Measurements from ENCODE around the gene SAMD1.

Gene SAMD1

DNA sequence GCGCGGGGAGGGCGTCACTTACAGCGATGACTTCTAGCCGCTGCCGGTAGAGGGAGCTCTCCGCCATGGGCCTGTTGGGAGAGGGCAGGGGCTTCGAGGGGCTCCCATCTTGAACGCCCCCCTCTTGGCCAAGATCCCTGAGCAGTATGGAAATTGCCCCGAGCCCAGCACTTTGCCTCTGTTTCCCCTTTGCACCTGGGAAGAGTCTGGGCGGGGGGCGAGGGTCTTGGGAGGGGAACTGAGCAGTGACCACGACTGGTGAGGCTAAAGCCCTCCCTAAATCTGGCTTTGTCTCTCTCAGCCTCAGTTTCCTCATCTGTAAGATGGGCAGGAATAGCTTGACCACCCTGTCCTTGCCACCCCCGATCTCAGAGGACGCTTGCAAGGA, 31.5 kb downstream of the SAMD1 start:
- Histone ChIP-seq H3K27ac (no peak overlapping the region), H3K27me3 (ENCODE audit: insufficient read depth, low read depth, severe bottlenecking) (no peaks in the 10 kb centered on the region), H3K4me3 (ENCODE audit: low read depth, low read length) (no peak overlapping the region), H3K36me3 (no peaks in the 10 kb centered on the region), H3K9me3 (ENCODE audit: severe bottlenecking) (no peaks in the 10 kb centered on the region)
- TF ChIP-seq, protein P1, sequence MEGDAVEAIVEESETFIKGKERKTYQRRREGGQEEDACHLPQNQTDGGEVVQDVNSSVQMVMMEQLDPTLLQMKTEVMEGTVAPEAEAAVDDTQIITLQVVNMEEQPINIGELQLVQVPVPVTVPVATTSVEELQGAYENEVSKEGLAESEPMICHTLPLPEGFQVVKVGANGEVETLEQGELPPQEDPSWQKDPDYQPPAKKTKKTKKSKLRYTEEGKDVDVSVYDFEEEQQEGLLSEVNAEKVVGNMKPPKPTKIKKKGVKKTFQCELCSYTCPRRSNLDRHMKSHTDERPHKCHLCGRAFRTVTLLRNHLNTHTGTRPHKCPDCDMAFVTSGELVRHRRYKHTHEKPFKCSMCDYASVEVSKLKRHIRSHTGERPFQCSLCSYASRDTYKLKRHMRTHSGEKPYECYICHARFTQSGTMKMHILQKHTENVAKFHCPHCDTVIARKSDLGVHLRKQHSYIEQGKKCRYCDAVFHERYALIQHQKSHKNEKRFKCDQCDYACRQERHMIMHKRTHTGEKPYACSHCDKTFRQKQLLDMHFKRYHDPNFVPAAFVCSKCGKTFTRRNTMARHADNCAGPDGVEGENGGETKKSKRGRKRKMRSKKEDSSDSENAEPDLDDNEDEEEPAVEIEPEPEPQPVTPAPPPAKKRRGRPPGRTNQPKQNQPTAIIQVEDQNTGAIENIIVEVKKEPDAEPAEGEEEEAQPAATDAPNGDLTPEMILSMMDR (IDR thresholded peaks at IDR 0.05; ENCODE audit: low read depth, low read length): peak; percentile 84
- DNase-seq: peak; percentile 39

DNA sequence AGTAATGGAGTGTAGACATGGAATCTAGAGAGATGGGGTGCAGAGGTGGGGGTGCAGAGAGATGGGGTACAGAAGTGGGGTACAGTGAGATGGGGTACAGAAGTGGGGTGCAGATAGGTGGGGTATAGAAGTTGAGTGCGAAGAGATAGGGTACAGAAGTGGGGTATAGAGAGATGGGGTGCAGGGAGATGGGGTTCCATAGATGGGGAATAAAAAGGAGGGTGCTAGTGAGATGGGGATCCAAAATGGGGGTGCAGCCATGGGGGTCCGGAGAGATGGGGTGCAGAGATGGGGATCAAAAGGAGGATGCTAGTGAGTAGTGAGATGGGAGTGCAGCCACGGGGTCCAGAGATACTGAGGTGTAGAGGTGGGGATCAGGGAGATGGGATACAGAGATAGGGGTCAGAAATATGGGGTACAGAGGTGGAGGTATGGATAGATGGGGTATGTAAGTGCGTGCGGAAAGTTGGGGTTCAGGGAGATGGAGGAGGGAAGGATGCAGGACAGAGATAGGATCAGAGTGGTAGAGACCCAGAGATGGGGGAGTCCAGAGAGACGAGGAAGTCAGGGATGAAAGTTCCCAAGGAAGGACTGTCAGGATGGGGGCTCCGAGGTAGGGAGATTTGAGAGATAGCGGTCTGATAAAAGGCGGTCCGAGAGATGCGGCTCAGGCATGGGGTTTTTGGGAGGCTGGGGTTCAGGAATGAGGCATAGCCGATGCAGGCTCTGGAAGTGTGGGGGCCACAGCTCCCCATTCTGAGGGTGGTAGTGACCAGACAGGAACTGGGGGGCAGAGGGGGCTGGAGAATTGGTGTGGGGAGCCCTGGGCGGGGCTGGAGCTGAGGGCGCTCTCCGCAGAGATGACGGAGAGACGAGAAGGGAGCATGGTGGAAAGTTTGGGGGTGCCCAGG, 32.1 kb downstream of the SAMD1 start:
- H3K36me3 ChIP-seq: no peaks in the 10 kb centered on the region
- H3K27me3 ChIP-seq (ENCODE audit: insufficient read depth, low read depth, severe bottlenecking): no peaks in the 10 kb centered on the region
- H3K9me3 ChIP-seq (ENCODE audit: severe bottlenecking): no peaks in the 10 kb centered on the region
- TF ChIP-seq, protein P1 (IDR thresholded peaks at IDR 0.05; ENCODE audit: low read depth, low read length): no peak
- no peak for DNase-seq
- peak overlapping the region; percentile 48 for H3K4me3 ChIP-seq (ENCODE audit: low read depth, low read length)
- H3K27ac ChIP-seq: no peak overlapping the region

DNA sequence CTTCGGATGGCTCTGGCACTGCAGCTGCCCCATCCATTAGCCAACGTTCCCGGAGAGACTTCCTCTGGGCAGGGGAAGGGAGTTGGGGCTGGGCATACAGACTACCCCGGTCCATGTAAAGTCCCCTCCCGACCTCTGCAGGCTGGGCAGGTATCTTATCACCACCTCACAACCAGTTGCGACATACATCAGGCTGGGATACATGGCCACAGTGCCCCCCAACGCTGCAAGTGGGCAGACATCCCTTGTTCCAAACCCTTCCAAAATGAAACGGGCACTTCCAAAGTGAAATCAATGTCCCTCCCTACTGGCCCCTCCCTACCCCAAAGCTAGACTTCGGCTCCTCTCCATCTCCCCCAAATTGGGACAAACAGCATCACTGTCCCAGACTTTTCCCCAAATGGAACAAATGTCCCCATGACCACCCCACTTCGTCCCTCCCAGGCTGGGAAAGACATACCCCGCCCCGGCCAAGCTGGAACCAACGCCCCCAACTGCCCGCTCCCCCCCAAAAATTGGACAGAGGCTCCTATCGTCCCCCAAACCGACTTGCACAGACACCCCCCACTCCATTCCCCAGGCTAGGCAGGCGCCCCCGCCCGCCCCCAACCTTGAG, 33.7 kb downstream of the SAMD1 start:
- Histone ChIP-seq H3K9me3 (ENCODE audit: severe bottlenecking) (no peaks in the 10 kb centered on the region), H3K27me3 (ENCODE audit: insufficient read depth, low read depth, severe bottlenecking) (no peaks in the 10 kb centered on the region), H3K27ac (no peak overlapping the region), H3K4me3 (ENCODE audit: low read depth, low read length) (peak overlapping the region; percentile 31), H3K36me3 (no peaks in the 10 kb centered on the region)
- DNase-seq: no peak
- TF ChIP-seq, protein P1 (IDR thresholded peaks at IDR 0.05; ENCODE audit: low read depth, low read length): no peak

DNA sequence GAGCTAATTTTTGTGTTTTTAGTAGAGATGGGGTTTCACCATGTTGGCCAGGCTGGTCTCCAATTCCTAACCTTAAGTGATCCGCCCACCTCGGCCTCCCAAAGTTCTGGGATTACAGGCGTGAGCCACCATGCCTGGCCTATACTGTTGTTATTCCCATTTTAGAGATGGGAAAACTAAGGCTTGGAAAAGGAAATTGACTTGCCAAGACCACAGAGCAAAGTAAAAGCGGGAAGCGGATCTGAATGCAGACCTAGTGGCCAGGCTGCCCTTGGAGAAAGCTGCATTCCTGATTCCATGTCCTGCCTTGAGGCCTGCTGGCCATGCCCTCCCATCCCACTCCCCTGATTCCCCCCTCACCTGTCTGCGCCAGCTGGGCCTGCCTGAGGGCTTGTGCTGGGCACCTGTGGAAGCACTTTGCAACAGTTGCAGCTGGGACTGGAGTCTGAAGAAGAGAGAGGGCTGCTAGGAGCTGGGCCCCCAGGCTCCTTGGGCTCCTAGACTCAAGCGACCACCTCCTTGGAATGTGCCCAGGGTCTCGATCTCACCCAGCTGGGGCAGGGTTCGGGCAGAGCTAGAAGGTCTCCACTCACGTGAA, 34.4 kb downstream of the SAMD1 start:
- no peaks in the 10 kb centered on the region for H3K27me3 ChIP-seq (ENCODE audit: insufficient read depth, low read depth, severe bottlenecking)
- no peaks in the 10 kb centered on the region for H3K9me3 ChIP-seq (ENCODE audit: severe bottlenecking)
- no peaks in the 10 kb centered on the region for H3K36me3 ChIP-seq
- H3K4me3 ChIP-seq (ENCODE audit: low read depth, low read length): no peak overlapping the region
- no peak overlapping the region for H3K27ac ChIP-seq
- TF ChIP-seq, protein P1 (IDR thresholded peaks at IDR 0.05; ENCODE audit: low read depth, low read length): no peak
- DNase-seq: no peak

DNA sequence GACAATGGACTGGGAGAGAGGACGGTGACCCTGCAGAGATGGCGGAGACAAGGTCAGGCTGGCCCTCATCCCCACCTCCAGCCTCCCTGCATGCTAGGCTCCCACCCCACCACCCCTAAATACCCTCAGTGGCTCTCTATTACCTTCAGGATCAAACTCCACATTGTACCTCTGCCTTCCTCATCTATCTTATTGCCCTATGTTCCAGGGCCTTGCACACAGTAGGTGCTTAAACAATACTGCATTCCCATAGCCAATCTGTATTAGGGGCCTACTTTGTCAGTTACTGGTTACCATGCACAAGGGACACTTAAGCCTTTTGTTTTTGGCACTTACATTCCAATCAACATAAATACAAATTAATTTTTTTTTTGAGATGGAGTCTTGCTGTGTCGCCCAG, 35.2 kb downstream of the SAMD1 start:
- TF ChIP-seq, protein P1 (IDR thresholded peaks at IDR 0.05; ENCODE audit: low read depth, low read length): no peak
- no peak for DNase-seq
- no peaks in the 10 kb centered on the region for H3K27me3 ChIP-seq (ENCODE audit: insufficient read depth, low read depth, severe bottlenecking)
- no peak overlapping the region for H3K4me3 ChIP-seq (ENCODE audit: low read depth, low read length)
- no peaks in the 10 kb centered on the region for H3K36me3 ChIP-seq
- no peak overlapping the region for H3K27ac ChIP-seq
- no peaks in the 10 kb centered on the region for H3K9me3 ChIP-seq (ENCODE audit: severe bottlenecking)
